ENCODE measurements around the gene LRP1-AS. TPM values are rescaled to one million over a fixed set of nuclear protein-coding genes. Genes with fewer than 3 reads are reported as not detected.

LRP1-AS gene
- total and polyA plus RNA-seq, 4 donors = not detected

- Histone ChIP-seq H3K9ac (ENCODE audit: insufficient read depth in 1 of 2, low read length in 2 of 2) (no peak overlapping the region), H3K36me3 (ENCODE audit: control insufficient read depth in 4 of 4, insufficient read depth in 4 of 4, low read length in 4 of 4) (peaks cover 0 to 67% (median 59%) of the 10 kb centered on the region in 4 donors), H3K27me3 (ENCODE audit: control insufficient read depth in 3 of 3, insufficient read depth in 3 of 3, low read length in 2 of 3) (no peaks in the 10 kb centered on the region), H3K4me1 (ENCODE audit: control insufficient read depth in 5 of 5, insufficient read depth in 5 of 5, low read length in 5 of 5) (peaks cover 0 to 5% (median 0%) of the 10 kb centered on the region in 5 donors), H3K27ac (ENCODE audit: low read depth in 1 of 2, low read length in 1 of 2) (no peak overlapping the region), H3K4me3 (no peak overlapping the region), H3K9me3 (ENCODE audit: control insufficient read depth in 4 of 4, insufficient read depth in 3 of 4, low read length in 3 of 4) (no peaks in the 10 kb centered on the region)
- WGBS, 2 donors = 60 to 65% methylated on average over 13 of the region's 13 CpGs
- ATAC-seq (ENCODE audit: insufficient read depth, low FRiP score) = peak; percentile 85
- peak; percentile 75 to 80 (median 77) for DNase-seq
- TF ChIP-seq, protein P1, sequence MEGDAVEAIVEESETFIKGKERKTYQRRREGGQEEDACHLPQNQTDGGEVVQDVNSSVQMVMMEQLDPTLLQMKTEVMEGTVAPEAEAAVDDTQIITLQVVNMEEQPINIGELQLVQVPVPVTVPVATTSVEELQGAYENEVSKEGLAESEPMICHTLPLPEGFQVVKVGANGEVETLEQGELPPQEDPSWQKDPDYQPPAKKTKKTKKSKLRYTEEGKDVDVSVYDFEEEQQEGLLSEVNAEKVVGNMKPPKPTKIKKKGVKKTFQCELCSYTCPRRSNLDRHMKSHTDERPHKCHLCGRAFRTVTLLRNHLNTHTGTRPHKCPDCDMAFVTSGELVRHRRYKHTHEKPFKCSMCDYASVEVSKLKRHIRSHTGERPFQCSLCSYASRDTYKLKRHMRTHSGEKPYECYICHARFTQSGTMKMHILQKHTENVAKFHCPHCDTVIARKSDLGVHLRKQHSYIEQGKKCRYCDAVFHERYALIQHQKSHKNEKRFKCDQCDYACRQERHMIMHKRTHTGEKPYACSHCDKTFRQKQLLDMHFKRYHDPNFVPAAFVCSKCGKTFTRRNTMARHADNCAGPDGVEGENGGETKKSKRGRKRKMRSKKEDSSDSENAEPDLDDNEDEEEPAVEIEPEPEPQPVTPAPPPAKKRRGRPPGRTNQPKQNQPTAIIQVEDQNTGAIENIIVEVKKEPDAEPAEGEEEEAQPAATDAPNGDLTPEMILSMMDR (IDR thresholded peaks at IDR 0.05; ENCODE audit: control extremely low read depth, extremely low read depth) = peak; percentile 80
These were observed 35.6 kb upstream of the LRP1-AS start for GRCh38 chr12:57182918-57183575.

DNA sequence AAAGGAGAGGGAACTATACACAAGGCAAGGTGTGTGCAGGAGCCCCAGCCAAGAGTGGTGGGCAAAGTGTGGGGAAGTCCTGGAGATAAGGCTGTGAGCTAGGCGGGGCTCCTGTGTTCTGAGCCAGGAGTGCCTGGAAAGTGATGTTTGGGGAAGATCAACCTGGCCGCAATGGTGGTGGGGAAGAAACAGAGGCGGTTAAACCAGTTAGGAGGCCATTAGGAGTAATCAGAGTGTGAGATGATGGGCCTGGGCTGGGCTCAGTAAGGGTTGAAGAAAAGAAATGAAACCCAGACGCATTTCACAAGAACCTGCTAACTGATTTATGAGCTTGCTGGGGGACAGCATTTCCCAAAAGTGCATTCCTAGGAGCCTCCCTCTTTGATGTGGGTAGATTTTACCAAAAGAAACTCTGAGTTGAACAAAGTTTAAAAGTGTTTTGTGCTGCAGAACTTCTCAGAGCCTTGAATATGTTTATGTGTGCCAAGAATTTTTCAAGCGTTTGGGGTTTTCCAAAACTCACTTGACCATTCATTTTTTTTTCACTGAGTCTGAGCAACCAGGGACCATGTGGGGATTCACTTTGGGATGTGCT, 34.2 kb upstream of the LRP1-AS start:
- Histone ChIP-seq H3K9ac (ENCODE audit: insufficient read depth in 1 of 2, low read length in 2 of 2) (no peak overlapping the region), H3K4me1 (ENCODE audit: control insufficient read depth in 5 of 5, insufficient read depth in 5 of 5, low read length in 5 of 5) (peaks cover 0 to 5% (median 0%) of the 10 kb centered on the region in 5 donors), H3K9me3 (ENCODE audit: control insufficient read depth in 4 of 4, insufficient read depth in 3 of 4, low read length in 3 of 4) (no peaks in the 10 kb centered on the region), H3K36me3 (ENCODE audit: control insufficient read depth in 4 of 4, insufficient read depth in 4 of 4, low read length in 4 of 4) (peaks cover 0 to 60% (median 58%) of the 10 kb centered on the region in 4 donors), H3K27ac (ENCODE audit: low read depth in 1 of 2, low read length in 1 of 2) (no peak overlapping the region), H3K27me3 (ENCODE audit: control insufficient read depth in 3 of 3, insufficient read depth in 3 of 3, low read length in 2 of 3) (no peaks in the 10 kb centered on the region), H3K4me3 (no peak overlapping the region)
- 62 to 79% methylated on average over 5 of the region's 5 CpGs for WGBS, 2 donors
- ATAC-seq (ENCODE audit: insufficient read depth, low FRiP score) = no peak
- TF ChIP-seq, protein P1 (IDR thresholded peaks at IDR 0.05; ENCODE audit: control extremely low read depth, extremely low read depth) = no peak
- DNase-seq = peak in 1 of 3 donors; percentile 42

DNA sequence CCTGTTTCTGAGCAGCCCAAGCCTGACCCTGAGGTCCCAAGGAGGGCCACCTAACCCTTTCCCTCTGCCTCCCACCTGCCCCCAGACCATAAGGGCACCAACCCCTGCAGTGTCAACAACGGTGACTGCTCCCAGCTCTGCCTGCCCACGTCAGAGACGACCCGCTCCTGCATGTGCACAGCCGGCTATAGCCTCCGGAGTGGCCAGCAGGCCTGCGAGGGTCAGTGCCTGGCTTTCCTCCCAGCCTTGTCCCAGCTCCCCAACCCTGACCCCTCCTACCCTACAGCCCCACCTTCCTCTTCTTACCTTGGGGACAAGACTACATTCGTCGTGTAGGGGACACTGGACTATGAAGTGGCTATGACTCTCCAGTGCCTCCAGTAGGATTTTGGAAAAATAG, 33.7 kb upstream of the LRP1-AS start:
- Histone ChIP-seq H3K9ac (ENCODE audit: insufficient read depth in 1 of 2, low read length in 2 of 2) (no peak overlapping the region), H3K36me3 (ENCODE audit: control insufficient read depth in 4 of 4, insufficient read depth in 4 of 4, low read length in 4 of 4) (peaks cover 0 to 60% (median 56%) of the 10 kb centered on the region in 4 donors), H3K4me3 (no peak overlapping the region), H3K4me1 (ENCODE audit: control insufficient read depth in 5 of 5, insufficient read depth in 5 of 5, low read length in 5 of 5) (peaks cover 0 to 5% (median 0%) of the 10 kb centered on the region in 5 donors), H3K9me3 (ENCODE audit: control insufficient read depth in 4 of 4, insufficient read depth in 3 of 4, low read length in 3 of 4) (no peaks in the 10 kb centered on the region), H3K27ac (ENCODE audit: low read depth in 1 of 2, low read length in 1 of 2) (peak overlapping the region in 1 of 2 donors; percentile 4), H3K27me3 (ENCODE audit: control insufficient read depth in 3 of 3, insufficient read depth in 3 of 3, low read length in 2 of 3) (no peaks in the 10 kb centered on the region)
- TF ChIP-seq, protein P1 (IDR thresholded peaks at IDR 0.05; ENCODE audit: control extremely low read depth, extremely low read depth) = no peak
- ATAC-seq (ENCODE audit: insufficient read depth, low FRiP score) = no peak
- no peak for DNase-seq
- 73 to 87% methylated on average over 9 of the region's 9 CpGs for WGBS, 2 donors
